DND-41 (cell line): ENCODE results near the gene ZBTB8A.

Source experiments
- EZH2 ChIP-seq: IDR thresholded peaks from 3 replicates; pipeline ENCODE4 v1.6.1; 2012; ENCODE audit warnings: borderline replicate concordance, low read depth, mild to moderate bottlenecking, moderate library complexity, low read length, inconsistent platforms; ENCODE audit not compliant: severe bottlenecking
- TF ChIP-seq, protein P1 (sequence below): IDR thresholded peaks from 2 replicates; pipeline ENCODE4 v1.5.1; 2012; ENCODE audit warnings: borderline replicate concordance, low read length, moderate library complexity, mild to moderate bottlenecking; ENCODE audit not compliant: poor library complexity, severe bottlenecking; ENCODE audit errors: extremely low read depth

DNA sequence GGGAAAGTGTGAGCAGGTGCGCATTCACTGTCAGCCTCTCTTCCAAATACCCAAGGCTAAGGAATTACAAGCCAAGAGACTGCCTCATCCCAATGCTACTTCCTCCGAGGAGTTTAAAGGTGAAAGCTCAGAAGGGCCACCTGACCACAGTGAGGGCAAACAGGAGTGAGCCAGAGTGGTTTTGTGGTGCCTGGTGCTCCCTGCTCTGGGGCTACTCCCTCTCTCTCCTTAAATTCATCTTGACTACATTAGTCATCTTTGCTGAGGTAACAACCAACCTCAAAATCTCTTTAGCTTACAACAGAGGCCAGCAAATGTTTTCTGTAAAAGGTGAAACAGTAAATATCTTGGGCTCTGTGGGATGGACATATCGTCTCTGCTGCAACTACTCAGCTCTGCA is 14.2 kb upstream of the ZBTB8A start:
- TF ChIP-seq, protein P1, sequence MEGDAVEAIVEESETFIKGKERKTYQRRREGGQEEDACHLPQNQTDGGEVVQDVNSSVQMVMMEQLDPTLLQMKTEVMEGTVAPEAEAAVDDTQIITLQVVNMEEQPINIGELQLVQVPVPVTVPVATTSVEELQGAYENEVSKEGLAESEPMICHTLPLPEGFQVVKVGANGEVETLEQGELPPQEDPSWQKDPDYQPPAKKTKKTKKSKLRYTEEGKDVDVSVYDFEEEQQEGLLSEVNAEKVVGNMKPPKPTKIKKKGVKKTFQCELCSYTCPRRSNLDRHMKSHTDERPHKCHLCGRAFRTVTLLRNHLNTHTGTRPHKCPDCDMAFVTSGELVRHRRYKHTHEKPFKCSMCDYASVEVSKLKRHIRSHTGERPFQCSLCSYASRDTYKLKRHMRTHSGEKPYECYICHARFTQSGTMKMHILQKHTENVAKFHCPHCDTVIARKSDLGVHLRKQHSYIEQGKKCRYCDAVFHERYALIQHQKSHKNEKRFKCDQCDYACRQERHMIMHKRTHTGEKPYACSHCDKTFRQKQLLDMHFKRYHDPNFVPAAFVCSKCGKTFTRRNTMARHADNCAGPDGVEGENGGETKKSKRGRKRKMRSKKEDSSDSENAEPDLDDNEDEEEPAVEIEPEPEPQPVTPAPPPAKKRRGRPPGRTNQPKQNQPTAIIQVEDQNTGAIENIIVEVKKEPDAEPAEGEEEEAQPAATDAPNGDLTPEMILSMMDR, result no peak
- TF ChIP-seq EZH2, result no peak
